Caco-2 (cell line): ENCODE measurements around the gene SLC16A3. TPM values are rescaled to one million over a fixed set of nuclear protein-coding genes. Genes with fewer than 3 reads are reported as not detected.

Source experiments
- BruUV-seq: library from RNA; stranded (reverse); fragments of 400-500 nt; replicated peaks from 2 replicates; lab custom pipeline; 2021; lab: Mats Ljungman, UMichigan
- CTCF ChIA-PET: fragments of 300-600 bp; sonication (Branson Sonifier 250); formaldehyde crosslinking; loops from one replicate; lab custom pipeline; 2022; ENCODE audit warnings: antibody characterized with exemption; lab: Charles Lee
- POLR2A ChIA-PET: fragments of 300-600 bp; sonication (Branson Sonifier 250); formaldehyde crosslinking; loops from one replicate; lab custom pipeline; 2022; ENCODE audit warnings: antibody characterized with exemption; lab: Charles Lee
- DNase-seq, 2 experiments: peaks; one replicate each; pipeline versions ENCODE4 v3.0.0 to v3.0.0-alpha.2; 2020 to 2022
- H3K27me3 ChIP-seq: replicated peaks from 2 replicates; pipeline ENCODE4 v1.6.0; 2011; ENCODE audit warnings: low read length; ENCODE audit not compliant: control insufficient read depth, insufficient read depth
- H3K36me3 ChIP-seq: 2 replicates; pipeline ENCODE4 v1.5.1; 2011; ENCODE audit warnings: low read length; ENCODE audit not compliant: control insufficient read depth, insufficient read depth
- H3K4me1 ChIP-seq: fragments of 250-450 bp; sonication (Bioruptor Pico); 2 replicates; pipeline ENCODE4 v1.5.1; 2020; ENCODE audit warnings: mild to moderate bottlenecking
- H3K4me3 ChIP-seq: 2 replicates; pipeline ENCODE4 v1.5.1; 2011; ENCODE audit warnings: low read depth, mild to moderate bottlenecking, control low read depth, low read length
- H3K9me3 ChIP-seq: fragments of 250-450 bp; sonication (Bioruptor Pico); 2 replicates; pipeline ENCODE4 v1.5.1; 2020; ENCODE audit warnings: mild to moderate bottlenecking, moderate library complexity
- H3K27ac Mint-ChIP-seq: one replicate; pipeline ENCODE4 v1.8.0; 2022; ENCODE audit warnings: mixed read lengths; ENCODE audit not compliant: unreplicated experiment
- H3K27me3 Mint-ChIP-seq: one replicate; pipeline ENCODE4 v1.8.0; 2022; ENCODE audit warnings: mixed read lengths; ENCODE audit not compliant: insufficient read depth, unreplicated experiment
- H3K36me3 Mint-ChIP-seq: one replicate; pipeline ENCODE4 v1.8.0; 2022; ENCODE audit warnings: mild to moderate bottlenecking, mixed read lengths; ENCODE audit not compliant: insufficient read depth, unreplicated experiment
- H3K4me1 Mint-ChIP-seq: one replicate; pipeline ENCODE4 v1.8.0; 2022; ENCODE audit warnings: low read depth, mixed read lengths; ENCODE audit not compliant: unreplicated experiment
- H3K4me3 Mint-ChIP-seq: one replicate; pipeline ENCODE4 v1.8.0; 2022; ENCODE audit warnings: mild to moderate bottlenecking, moderate library complexity, mixed read lengths; ENCODE audit not compliant: unreplicated experiment
- H3K9me3 Mint-ChIP-seq: one replicate; pipeline ENCODE4 v1.8.0; 2022; ENCODE audit warnings: mixed read lengths; ENCODE audit not compliant: unreplicated experiment
- intact Hi-C: fragments of 100-400 bp; cut with micrococcal nuclease; formaldehyde crosslinking; loops from one replicate; pipeline ENCODE4 v1.10.0; 2022; ENCODE audit not compliant: unreplicated experiment
- total RNA-seq: library from RNA; stranded (reverse); gene quantifications from 2 replicates; pipeline ENCODE4 v1.2.3, GENCODE V29; 2022
- TF ChIP-seq, protein P1 (sequence below), 2 experiments: fragments of 200-600 bp in 1 of 2; IDR thresholded peaks; 1 replicate in 1 of 2; 2 replicates in 1 of 2; pipeline versions ENCODE4 v1.5.1 to v1.8.0; 2011 to 2022; ENCODE audit warnings: antibody characterized with exemption in 1 of 2, control low read depth in 1 of 2, inconsistent platforms in 1 of 2, low read depth in 1 of 2, low read length in 1 of 2, mild to moderate bottlenecking in 1 of 2, moderate library complexity in 1 of 2; ENCODE audit not compliant: insufficient read depth in 1 of 2, severe bottlenecking in 1 of 2, unreplicated experiment in 1 of 2

Gene SLC16A3
- total RNA-seq, 1 experiment from 2014 or later: 13.1 TPM

DNA sequence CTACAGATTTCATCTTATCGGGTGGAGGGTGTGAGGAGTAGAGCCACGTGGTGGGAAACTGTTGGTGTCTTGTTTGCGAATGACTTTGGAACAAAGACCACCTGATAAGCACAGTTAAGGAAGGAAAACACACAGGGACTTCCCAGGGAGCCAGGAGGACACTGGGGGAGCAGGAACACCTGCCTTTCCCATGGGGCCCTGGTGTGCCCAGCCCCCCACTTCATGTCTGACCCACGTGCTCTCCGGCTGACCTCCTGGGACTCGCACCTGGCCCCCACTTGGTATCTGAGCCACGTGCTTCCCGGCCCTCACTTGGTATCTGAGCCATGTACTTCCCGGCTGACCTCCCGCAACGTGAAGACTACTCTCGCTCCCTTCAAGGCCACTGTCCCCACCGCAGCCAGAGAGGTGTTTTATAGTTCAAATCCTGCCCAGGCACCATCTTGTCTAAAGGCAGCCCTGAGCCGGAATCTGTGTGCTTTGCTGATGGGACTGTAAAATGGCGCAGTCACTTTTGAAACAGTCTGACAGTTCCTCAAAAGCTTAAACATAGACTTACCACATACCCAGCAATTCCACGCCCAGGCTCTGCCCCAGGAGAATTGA lies 50.0 kb downstream of the SLC16A3 start:
- ChIA-PET CTCF (no interaction called here), POLR2A (no interaction called here)
- H3K27ac Mint-ChIP-seq: peak overlapping the region; percentile 67

DNA sequence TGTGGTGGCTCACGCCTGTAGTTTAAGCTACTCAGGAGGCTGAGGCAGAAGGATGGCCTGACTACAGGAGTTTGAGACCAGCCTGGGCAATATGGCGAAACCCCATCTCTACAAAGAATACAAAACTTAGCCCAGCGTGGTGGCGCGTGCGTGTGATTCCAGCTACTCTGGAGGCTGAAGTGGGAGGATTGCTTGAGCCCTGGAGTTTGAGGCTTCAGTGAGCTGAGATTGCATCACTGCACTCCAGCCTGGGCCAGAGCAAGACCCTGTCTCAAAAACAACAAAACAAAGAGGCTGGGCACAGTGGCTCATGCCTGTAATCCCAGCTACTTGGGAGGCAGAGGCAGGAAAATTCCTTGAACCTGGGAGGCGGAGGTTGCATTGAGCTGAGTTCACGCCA lies 51.7 kb downstream of the SLC16A3 start:
- Mint-ChIP-seq H3K36me3 (peaks cover 20% of the 10 kb centered on the region), H3K27me3 (no peaks in the 10 kb centered on the region), H3K27ac (no peak overlapping the region), H3K9me3 (no peaks in the 10 kb centered on the region), H3K4me3 (no peak overlapping the region), H3K4me1 (peaks cover 30% of the 10 kb centered on the region)
- intact Hi-C loops: no loop called here
- POLR2A ChIA-PET: no interaction called here
- TF ChIP-seq, protein P1, sequence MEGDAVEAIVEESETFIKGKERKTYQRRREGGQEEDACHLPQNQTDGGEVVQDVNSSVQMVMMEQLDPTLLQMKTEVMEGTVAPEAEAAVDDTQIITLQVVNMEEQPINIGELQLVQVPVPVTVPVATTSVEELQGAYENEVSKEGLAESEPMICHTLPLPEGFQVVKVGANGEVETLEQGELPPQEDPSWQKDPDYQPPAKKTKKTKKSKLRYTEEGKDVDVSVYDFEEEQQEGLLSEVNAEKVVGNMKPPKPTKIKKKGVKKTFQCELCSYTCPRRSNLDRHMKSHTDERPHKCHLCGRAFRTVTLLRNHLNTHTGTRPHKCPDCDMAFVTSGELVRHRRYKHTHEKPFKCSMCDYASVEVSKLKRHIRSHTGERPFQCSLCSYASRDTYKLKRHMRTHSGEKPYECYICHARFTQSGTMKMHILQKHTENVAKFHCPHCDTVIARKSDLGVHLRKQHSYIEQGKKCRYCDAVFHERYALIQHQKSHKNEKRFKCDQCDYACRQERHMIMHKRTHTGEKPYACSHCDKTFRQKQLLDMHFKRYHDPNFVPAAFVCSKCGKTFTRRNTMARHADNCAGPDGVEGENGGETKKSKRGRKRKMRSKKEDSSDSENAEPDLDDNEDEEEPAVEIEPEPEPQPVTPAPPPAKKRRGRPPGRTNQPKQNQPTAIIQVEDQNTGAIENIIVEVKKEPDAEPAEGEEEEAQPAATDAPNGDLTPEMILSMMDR (IDR thresholded peaks at IDR 0.05; ENCODE audit: insufficient read depth in 1 of 2, low read depth in 1 of 2, low read length in 1 of 2, severe bottlenecking in 1 of 2, unreplicated experiment in 1 of 2): no peak
- DNase-seq: no peak
- BruUV-seq: no TSS peak
- CTCF ChIA-PET: interaction anchor here (1.0 kb wide), 1 partner anchor 16 kb away, joined by 3 read pairs; no protein-coding TSS in a partner anchor
- H3K4me1 ChIP-seq: peaks cover 25% of the 10 kb centered on the region
- H3K36me3 ChIP-seq: no peaks in the 10 kb centered on the region
- H3K9me3 ChIP-seq: no peaks in the 10 kb centered on the region
- no peaks in the 10 kb centered on the region for H3K27me3 ChIP-seq
- no peak overlapping the region for H3K4me3 ChIP-seq

More for the DNA sequence above, 50.0 kb downstream of the SLC16A3 start:
- Histone ChIP-seq H3K9me3 (no peaks in the 10 kb centered on the region), H3K27me3 (no peaks in the 10 kb centered on the region), H3K4me3 (no peak overlapping the region), H3K4me1 (peaks cover 32% of the 10 kb centered on the region), H3K36me3 (no peaks in the 10 kb centered on the region)
- H3K9me3 Mint-ChIP-seq: no peaks in the 10 kb centered on the region
- DNase-seq: no peak
- no TSS peak for BruUV-seq
- H3K36me3 Mint-ChIP-seq: peaks cover 21% of the 10 kb centered on the region
- TF ChIP-seq, protein P1 (IDR thresholded peaks at IDR 0.05; ENCODE audit: insufficient read depth in 1 of 2, low read depth in 1 of 2, low read length in 1 of 2, severe bottlenecking in 1 of 2, unreplicated experiment in 1 of 2): no peak
- intact Hi-C loops: no loop called here
- H3K4me3 Mint-ChIP-seq: peak overlapping the region; percentile 28
- H3K27me3 Mint-ChIP-seq: no peaks in the 10 kb centered on the region
- peaks cover 31% of the 10 kb centered on the region for H3K4me1 Mint-ChIP-seq

DNA sequence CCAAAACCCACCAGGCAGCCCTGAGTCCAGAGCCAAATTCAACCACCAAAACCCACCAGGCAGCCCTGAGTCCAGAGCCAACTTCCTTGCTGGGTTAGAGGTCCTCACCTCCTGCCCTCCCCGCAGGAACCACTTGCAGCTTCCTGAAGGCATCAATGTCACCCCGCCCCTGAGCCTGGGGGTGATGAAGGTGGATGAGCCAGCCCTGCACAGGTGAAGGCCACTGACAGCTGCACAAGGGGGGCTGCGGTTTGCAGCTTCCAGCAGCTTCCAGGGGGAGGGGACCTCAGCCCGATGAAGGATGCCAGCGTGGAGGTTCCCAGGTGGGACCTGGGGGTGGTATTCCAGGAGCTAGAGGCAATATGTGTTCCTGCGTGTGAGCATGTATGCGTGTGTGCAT lies 52.2 kb downstream of the SLC16A3 start:
- POLR2A ChIA-PET: no interaction called here
- peaks cover 25% of the 10 kb centered on the region for H3K4me1 ChIP-seq
- H3K4me3 Mint-ChIP-seq: no peak overlapping the region

More for the DNA sequence above, 52.2 kb downstream of the SLC16A3 start:
- CTCF ChIA-PET: interaction anchor here (1.0 kb wide), 1 partner anchor 16 kb away, joined by 3 read pairs; no protein-coding TSS in a partner anchor
- Mint-ChIP-seq H3K36me3 (peaks cover 20% of the 10 kb centered on the region), H3K9me3 (no peaks in the 10 kb centered on the region), H3K27ac (peak overlapping the region; percentile 29), H3K4me1 (peaks cover 30% of the 10 kb centered on the region), H3K27me3 (no peaks in the 10 kb centered on the region)
- DNase-seq: no peak
- Histone ChIP-seq H3K27me3 (no peaks in the 10 kb centered on the region), H3K36me3 (no peaks in the 10 kb centered on the region), H3K9me3 (no peaks in the 10 kb centered on the region), H3K4me3 (no peak overlapping the region)
- no TSS peak for BruUV-seq
- intact Hi-C loops: no loop called here
- TF ChIP-seq, protein P1 (IDR thresholded peaks at IDR 0.05; ENCODE audit: insufficient read depth in 1 of 2, low read depth in 1 of 2, low read length in 1 of 2, severe bottlenecking in 1 of 2, unreplicated experiment in 1 of 2): no peak
